ENCODE data around the gene ANP32B.

ANP32B gene

GRCh38 chr9:97980918-97981845 is 2.0 kb upstream of the ANP32B start:
- TF ChIP-seq CTCF (IDR thresholded peaks at IDR 0.05; ENCODE audit: control extremely low read depth, extremely low read depth, low read depth, missing control alignments), result no peak
- no peak for DNase-seq (ENCODE audit: extremely low spot score)
- ChIA-PET POLR2A (no interaction called here), CTCF (interaction anchor here (1.5 to 3.2 kb wide), 5 partner anchors 10 to 59 kb away, joined by 5 to 17 read pairs (median 9); partner anchors contain the start of gene TRMO)

- ChIA-PET POLR2A (interaction anchor here (2.1 kb wide), 1 partner anchor 74 kb away, joined by 6 read pairs; the partner anchor contains the start of gene NANS), CTCF (interaction anchor here (0.8 to 3.2 kb wide), 20 partner anchors 9 to 116 kb away, joined by 3 to 22 read pairs (median 6); partner anchors contain the start of genes NANS and TRMO)
- DNase-seq (ENCODE audit: extremely low spot score), result no peak
- no peak for TF ChIP-seq CTCF (IDR thresholded peaks at IDR 0.05; ENCODE audit: control extremely low read depth, extremely low read depth, low read depth, missing control alignments)
Measured at GRCh38 chr9:97981846-97982682, 1.1 kb upstream of the ANP32B start.

- ChIA-PET CTCF (interaction anchor here (0.8 to 3.2 kb wide), 20 partner anchors 9 to 407 kb away, joined by 3 to 22 read pairs (median 6); partner anchors contain the start of gene TRMO), POLR2A (interaction anchor here (0.7 to 2.1 kb wide), 2 partner anchors 73 to 260 kb away, joined by 3 to 6 read pairs; partner anchors contain the start of gene NANS)
- TF ChIP-seq CTCF (IDR thresholded peaks at IDR 0.05; ENCODE audit: control extremely low read depth, extremely low read depth, low read depth, missing control alignments), result no peak
- peak; percentile 60 for DNase-seq (ENCODE audit: extremely low spot score)
Measured at GRCh38 chr9:97983589-97984187, 547 bp downstream of the ANP32B start.

DNA sequence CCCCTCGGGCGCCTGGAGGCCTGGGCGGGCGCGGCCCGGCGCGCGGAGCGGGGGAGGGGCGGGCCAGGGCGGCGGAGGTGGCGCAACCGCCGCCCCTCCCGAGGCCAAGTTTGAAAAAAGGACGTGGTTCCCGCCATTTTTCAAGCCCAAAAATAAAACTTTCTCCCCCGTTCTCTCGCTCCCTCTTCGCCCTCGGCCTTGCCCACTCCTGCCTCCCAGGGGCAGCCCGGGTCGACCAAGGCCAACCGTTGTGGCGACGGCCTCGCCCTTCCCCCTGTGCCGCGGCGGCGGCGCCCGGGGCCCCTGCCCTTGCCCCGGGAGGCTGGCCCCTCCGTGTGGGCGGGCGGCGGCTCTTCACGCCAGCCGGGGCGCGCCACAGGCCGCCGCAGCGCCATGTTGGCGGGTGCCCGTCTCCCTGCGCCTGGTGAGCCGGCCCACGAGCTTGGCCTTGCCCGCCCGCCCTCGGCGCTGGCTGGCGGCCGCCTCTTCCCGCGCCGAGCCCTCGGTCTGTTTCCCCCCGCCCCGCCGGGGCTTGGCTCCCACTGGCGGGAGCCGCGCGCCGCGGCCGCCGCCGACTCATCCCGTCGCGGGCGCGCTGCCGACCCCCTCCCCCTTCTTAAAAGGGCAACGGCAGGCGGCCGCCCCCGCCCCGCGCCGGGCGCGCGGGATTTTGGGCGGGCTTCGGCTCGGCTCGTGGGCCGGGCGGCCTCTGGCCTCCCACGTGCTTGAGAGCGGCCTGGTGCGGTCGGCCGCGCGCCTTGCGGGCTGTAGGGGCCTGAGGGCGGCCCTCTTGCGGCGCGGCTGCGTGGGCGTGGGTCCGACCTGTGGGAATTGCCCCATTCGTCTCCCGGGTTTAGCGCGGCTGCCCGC is 1.3 kb downstream of the ANP32B start:
- ChIA-PET POLR2A (interaction anchor here (2.1 kb wide), 1 partner anchor 72 kb away, joined by 6 read pairs; the partner anchor contains the start of gene NANS), CTCF (interaction anchor here (0.8 to 3.2 kb wide), 12 partner anchors 13 to 70 kb away, joined by 3 to 22 read pairs (median 4); partner anchors contain the start of gene TRMO)
- peak; percentile 78 for DNase-seq (ENCODE audit: extremely low spot score)
- TF ChIP-seq CTCF (IDR thresholded peaks at IDR 0.05; ENCODE audit: control extremely low read depth, extremely low read depth, low read depth, missing control alignments), result no peak

DNA sequence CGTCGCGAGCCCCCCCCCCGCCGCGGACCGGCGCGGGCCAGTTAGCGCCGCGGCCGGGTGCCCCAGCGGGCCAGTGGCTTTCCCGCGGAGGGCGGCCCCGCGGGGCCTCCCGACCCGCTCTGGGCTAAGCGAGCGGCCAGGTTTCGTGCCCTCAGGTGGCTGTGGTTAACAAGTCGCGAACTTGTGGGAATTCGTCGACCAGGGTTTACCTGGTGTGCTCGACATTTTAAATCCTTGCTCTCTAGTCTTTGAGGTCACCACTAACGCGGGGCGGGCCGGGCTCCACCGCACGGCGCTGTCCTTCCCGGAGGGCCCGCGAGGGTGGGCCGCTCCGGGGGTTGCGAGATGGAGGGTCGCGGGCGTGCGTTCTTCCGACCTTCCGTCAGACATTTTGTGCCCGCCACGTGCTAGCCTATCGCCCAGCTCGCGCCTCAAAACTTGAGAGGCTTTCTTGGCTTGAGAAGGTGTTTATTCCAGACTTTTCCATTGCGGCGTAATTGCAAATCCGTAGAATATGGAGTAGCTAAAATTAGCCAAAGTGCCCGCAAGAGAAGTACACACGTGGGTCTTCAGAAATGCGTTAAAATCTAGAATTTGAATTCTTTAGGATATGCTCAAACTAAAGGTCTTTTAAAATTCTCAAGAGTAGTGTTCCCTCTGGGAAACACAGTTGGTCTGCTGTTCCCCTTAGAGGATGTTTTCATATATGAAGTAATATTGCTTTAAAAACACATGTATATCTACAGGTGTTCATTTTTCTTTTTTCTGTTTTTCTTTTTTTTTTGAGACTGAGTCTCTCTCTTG is 2.1 kb downstream of the ANP32B start:
- POLR2A ChIA-PET, result no interaction called here
- CTCF ChIA-PET, result interaction anchor here (0.9 to 1.7 kb wide), 4 partner anchors 11 to 63 kb away, joined by 3 to 5 read pairs (median 4); partner anchors contain the start of gene TRMO
- DNase-seq (ENCODE audit: extremely low spot score), result no peak

More for the DNA sequence above, 2.1 kb downstream of the ANP32B start:
- no peak for TF ChIP-seq CTCF (IDR thresholded peaks at IDR 0.05; ENCODE audit: control extremely low read depth, extremely low read depth, low read depth, missing control alignments)

Measured in GM10248 (cell line).